Left renal pelvis (tissue), 4 donors: Measurements from ENCODE around the gene CLIC1. TPM values are rescaled to one million over a fixed set of nuclear protein-coding genes. Genes with fewer than 3 reads are reported as not detected.

Experiments used
- DNase-seq, 4 donors: peaks; one replicate each; pipeline ENCODE4 v3.0.0-alpha.2; 2013; ENCODE audit warnings: low read depth in 4 of 4, low spot score in 3 of 4
- polyA plus RNA-seq, 4 donors: library from polyadenylated mRNA; unstranded; fragments of 120-200 nt; gene quantifications; one replicate each; pipeline ENCODE4 v1.2.1, GENCODE V29; 2013; ENCODE audit not compliant: insufficient read length in 4 of 4

The CLIC1 gene
- polyA plus RNA-seq, 4 donors: 201 to 309 (median 278) TPM

GRCh38 chr6:31707701-31708100, 28.6 kb downstream of the CLIC1 start:
- DNase-seq: no peak

GRCh38 chr6:31706599-31706998, 29.7 kb downstream of the CLIC1 start, which contains the start of gene LY6G6F:
Gene LY6G6F, plus strand, starts transcription at chr6:31706866. Its CDS starts 41 bp downstream, at chr6:31706907.
- DNase-seq: no peak

- no peak for DNase-seq
Measured at GRCh38 chr6:31705931-31706330, 30.4 kb downstream of the CLIC1 start.

GRCh38 chr6:31702819-31703716, 33.3 kb downstream of the CLIC1 start, which contains the start of gene ABHD16A:
Gene ABHD16A, minus strand, starts transcription at chr6:31703324. Its CDS starts 43 bp downstream, at chr6:31703281.
- DNase-seq: peak; percentile 97 to 99 (median 98)

- DNase-seq: no peak
Measured at GRCh38 chr6:31702405-31702818, 33.9 kb downstream of the CLIC1 start.

- DNase-seq: no peak
Measured at GRCh38 chr6:31701666-31702404, 34.5 kb downstream of the CLIC1 start.

- no peak for DNase-seq
Measured at GRCh38 chr6:31700740-31701401, 35.5 kb downstream of the CLIC1 start.

GRCh38 chr6:31697555-31697954, 38.8 kb downstream of the CLIC1 start:
- DNase-seq: no peak

- no peak for DNase-seq
Measured at GRCh38 chr6:31693535-31693934, 42.8 kb downstream of the CLIC1 start.

GRCh38 chr6:31692886-31693285, 43.4 kb downstream of the CLIC1 start:
- no peak for DNase-seq

- no peak for DNase-seq
Measured at GRCh38 chr6:31692353-31692752, 44.0 kb downstream of the CLIC1 start.

GRCh38 chr6:31691564-31692108, 44.7 kb downstream of the CLIC1 start:
- DNase-seq: no peak

GRCh38 chr6:31691078-31691463, 45.3 kb downstream of the CLIC1 start:
- DNase-seq: no peak

GRCh38 chr6:31690231-31691077, 45.9 kb downstream of the CLIC1 start:
- no peak for DNase-seq

GRCh38 chr6:31689249-31690110, 46.9 kb downstream of the CLIC1 start:
- no peak for DNase-seq

- no peak for DNase-seq
Measured at GRCh38 chr6:31687860-31688693, 48.3 kb downstream of the CLIC1 start.

GRCh38 chr6:31687321-31687720, 49.0 kb downstream of the CLIC1 start:
- no peak for DNase-seq

GRCh38 chr6:31686483-31686882, 49.8 kb downstream of the CLIC1 start:
- no peak for DNase-seq
